HG02798 (cell line): ENCODE measurements around the gene NKD1.

Source experiments
- ATAC-seq: cut with Tn5 transposase; IDR thresholded peaks from one replicate; pipeline ENCODE4 v1.9.1; 2021; ENCODE audit warnings: mild to moderate bottlenecking; ENCODE audit not compliant: unreplicated experiment, poor library complexity

The NKD1 gene

GRCh38 chr16:50665128-50665878 is 117.1 kb downstream of the NKD1 start:
- ATAC-seq, result peak; percentile 40

GRCh38 chr16:50666658-50667496 is 118.7 kb downstream of the NKD1 start:
- peak; percentile 79 for ATAC-seq

- ATAC-seq, result no peak
Observed at GRCh38 chr16:50667497-50668367, 119.5 kb downstream of the NKD1 start.

- no peak for ATAC-seq
Observed at GRCh38 chr16:50668368-50669008, 120.3 kb downstream of the NKD1 start.

GRCh38 chr16:50669741-50670140 is 121.5 kb downstream of the NKD1 start:
- no peak for ATAC-seq

- no peak for ATAC-seq
Observed at GRCh38 chr16:50670476-50670875, 122.3 kb downstream of the NKD1 start.

- ATAC-seq, result no peak
Observed at GRCh38 chr16:50671644-50672260, 123.6 kb downstream of the NKD1 start.

- ATAC-seq, result no peak
Observed at GRCh38 chr16:50673496-50674275, 125.5 kb downstream of the NKD1 start.

GRCh38 chr16:50674831-50675230 is 126.6 kb downstream of the NKD1 start:
- no peak for ATAC-seq

GRCh38 chr16:50675686-50676610 is 127.8 kb downstream of the NKD1 start:
- no peak for ATAC-seq

- no peak for ATAC-seq
Observed at GRCh38 chr16:50676684-50677225, 128.6 kb downstream of the NKD1 start.

- ATAC-seq, result no peak
Observed at GRCh38 chr16:50677351-50677750, 129.2 kb downstream of the NKD1 start.

- ATAC-seq, result no peak
Observed at GRCh38 chr16:50678531-50678930, 130.3 kb downstream of the NKD1 start.

GRCh38 chr16:50679266-50679665 is 131.1 kb downstream of the NKD1 start:
- no peak for ATAC-seq

- ATAC-seq, result no peak
Observed at GRCh38 chr16:50679676-50680555, 131.7 kb downstream of the NKD1 start.

- ATAC-seq, result no peak
Observed at GRCh38 chr16:50680556-50680893, 132.3 kb downstream of the NKD1 start.
